Osteocyte (in vitro differentiated cells): Measurements from ENCODE around the gene MINDY2. TPM values are rescaled to one million over a fixed set of nuclear protein-coding genes. Genes with fewer than 3 reads are reported as not detected.
"Not testable (repeated sequence)": the region's sequence is repeated elsewhere in the genome, so short reads cannot be mapped to it uniquely, and the experiment has no call there.

Experiments
- DNase-seq: peaks from one replicate; pipeline ENCODE4 v3.0.0; 2021; ENCODE audit warnings: mixed read lengths; ENCODE audit not compliant: unreplicated experiment; ENCODE audit errors: extremely low spot score
- H3K27ac Mint-ChIP-seq: one replicate; pipeline ENCODE4 v1.8.0; 2021; ENCODE audit warnings: mild to moderate bottlenecking, mixed read lengths; ENCODE audit not compliant: unreplicated experiment
- H3K27me3 Mint-ChIP-seq: one replicate; pipeline ENCODE4 v1.8.0; 2021; ENCODE audit warnings: mixed read lengths; ENCODE audit not compliant: unreplicated experiment
- H3K36me3 Mint-ChIP-seq: one replicate; pipeline ENCODE4 v1.8.0; 2021; ENCODE audit warnings: mixed read lengths; ENCODE audit not compliant: unreplicated experiment
- H3K4me1 Mint-ChIP-seq: one replicate; pipeline ENCODE4 v1.8.0; 2021; ENCODE audit warnings: mixed read lengths; ENCODE audit not compliant: unreplicated experiment
- H3K4me3 Mint-ChIP-seq: one replicate; pipeline ENCODE4 v1.8.0; 2021; ENCODE audit warnings: mild to moderate bottlenecking, moderate library complexity, mixed read lengths; ENCODE audit not compliant: unreplicated experiment
- H3K9me3 Mint-ChIP-seq: one replicate; pipeline ENCODE4 v1.8.0; 2021; ENCODE audit warnings: mixed read lengths; ENCODE audit not compliant: unreplicated experiment
- total RNA-seq: library from RNA; stranded (reverse); gene quantifications from 2 replicates; pipeline ENCODE4 v1.2.1, GENCODE V29; 2021
- TF ChIP-seq, protein P1 (sequence below): fragments of 200-600 bp; sonication (generic); IDR thresholded peaks from 2 replicates; pipeline ENCODE4 v1.5.0; 2021; ENCODE audit warnings: antibody characterized with exemption, mild to moderate bottlenecking, moderate library complexity

The MINDY2 gene
- total RNA-seq, 1 donor from 2014 or later: 18.6 TPM

DNA sequence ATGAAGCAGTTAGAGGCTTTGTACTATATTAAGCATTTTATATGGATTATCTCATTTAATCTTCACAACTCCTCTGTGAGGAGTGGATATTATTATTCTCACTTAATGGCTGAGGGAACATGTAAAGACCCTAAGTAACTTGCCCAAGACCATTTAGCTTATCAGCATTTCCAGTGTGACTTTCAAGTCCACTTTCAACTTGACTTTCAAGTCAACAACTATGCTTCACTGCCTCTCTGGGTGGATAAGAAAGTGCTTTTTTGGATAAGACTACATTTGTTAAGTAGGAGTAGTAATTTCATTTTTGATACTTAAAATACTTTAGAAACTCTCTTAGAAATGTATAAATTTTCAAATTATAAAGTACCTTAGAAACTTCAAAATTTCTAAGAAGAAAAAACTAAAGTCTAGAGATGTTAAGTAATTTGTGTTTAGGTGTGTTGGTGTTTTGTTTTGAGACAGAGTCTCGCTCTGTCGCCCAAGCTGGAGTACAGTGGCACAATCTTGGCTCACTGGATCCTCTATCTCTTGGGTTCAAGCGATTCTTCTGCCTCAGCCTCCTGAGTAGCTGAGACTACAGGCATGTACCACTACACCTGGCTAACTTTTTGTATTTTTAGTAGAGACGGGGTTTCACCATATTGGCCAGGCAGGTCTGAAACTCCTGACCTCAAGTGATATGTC is 71.8 kb downstream of the MINDY2 start:
- no peaks in the 10 kb centered on the region for H3K9me3 Mint-ChIP-seq
- no peak overlapping the region for H3K27ac Mint-ChIP-seq
- no peak overlapping the region for H3K4me3 Mint-ChIP-seq
- TF ChIP-seq, protein P1, sequence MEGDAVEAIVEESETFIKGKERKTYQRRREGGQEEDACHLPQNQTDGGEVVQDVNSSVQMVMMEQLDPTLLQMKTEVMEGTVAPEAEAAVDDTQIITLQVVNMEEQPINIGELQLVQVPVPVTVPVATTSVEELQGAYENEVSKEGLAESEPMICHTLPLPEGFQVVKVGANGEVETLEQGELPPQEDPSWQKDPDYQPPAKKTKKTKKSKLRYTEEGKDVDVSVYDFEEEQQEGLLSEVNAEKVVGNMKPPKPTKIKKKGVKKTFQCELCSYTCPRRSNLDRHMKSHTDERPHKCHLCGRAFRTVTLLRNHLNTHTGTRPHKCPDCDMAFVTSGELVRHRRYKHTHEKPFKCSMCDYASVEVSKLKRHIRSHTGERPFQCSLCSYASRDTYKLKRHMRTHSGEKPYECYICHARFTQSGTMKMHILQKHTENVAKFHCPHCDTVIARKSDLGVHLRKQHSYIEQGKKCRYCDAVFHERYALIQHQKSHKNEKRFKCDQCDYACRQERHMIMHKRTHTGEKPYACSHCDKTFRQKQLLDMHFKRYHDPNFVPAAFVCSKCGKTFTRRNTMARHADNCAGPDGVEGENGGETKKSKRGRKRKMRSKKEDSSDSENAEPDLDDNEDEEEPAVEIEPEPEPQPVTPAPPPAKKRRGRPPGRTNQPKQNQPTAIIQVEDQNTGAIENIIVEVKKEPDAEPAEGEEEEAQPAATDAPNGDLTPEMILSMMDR: no peak
- peaks cover 18% of the 10 kb centered on the region for H3K36me3 Mint-ChIP-seq
- H3K27me3 Mint-ChIP-seq: no peaks in the 10 kb centered on the region
- no peak for DNase-seq
- H3K4me1 Mint-ChIP-seq: peaks cover 4% of the 10 kb centered on the region

DNA sequence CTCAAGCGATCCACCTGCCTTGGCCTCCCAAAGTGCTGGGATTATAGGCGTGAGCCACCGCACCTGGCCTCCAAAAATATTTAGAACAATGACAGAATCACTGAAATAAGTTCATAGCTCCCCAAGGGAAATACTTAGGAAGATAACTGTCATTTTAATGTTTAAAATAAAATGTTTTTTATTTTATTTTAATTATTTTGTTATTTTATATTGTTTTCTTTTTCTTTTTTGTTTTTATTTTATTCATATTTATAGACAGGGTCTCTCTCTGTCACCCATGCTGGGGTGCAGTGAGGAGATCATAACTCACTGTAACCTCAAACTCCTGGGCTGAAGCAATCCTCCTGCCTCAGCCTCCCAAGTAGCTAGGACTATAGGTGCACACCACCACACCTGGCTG is 80.1 kb downstream of the MINDY2 start:
- Mint-ChIP-seq H3K36me3 (peaks cover 26% of the 10 kb centered on the region), H3K4me1 (peaks cover 18% of the 10 kb centered on the region)
- H3K27me3 Mint-ChIP-seq, H3K4me3 Mint-ChIP-seq, DNase-seq, H3K9me3 Mint-ChIP-seq, H3K27ac Mint-ChIP-seq: not testable (repeated sequence)

DNA sequence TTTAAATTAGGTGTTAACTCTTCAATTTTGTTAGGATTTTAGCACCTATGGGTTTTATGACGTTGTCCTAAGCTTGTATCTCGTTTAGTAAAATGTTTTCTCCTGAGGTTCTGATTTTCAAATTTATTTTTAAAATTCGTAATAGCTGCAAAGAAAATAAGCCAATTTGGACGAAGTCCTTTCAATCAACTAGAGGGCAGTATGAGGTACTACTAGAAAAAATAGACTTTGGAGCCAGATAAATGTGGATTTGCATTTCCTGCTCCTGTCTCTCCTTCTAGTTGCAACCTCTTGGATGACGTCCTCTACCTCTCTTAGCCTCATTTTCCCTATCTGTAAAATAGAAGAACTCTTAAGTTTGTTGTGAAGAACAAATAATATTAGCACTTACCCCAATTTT is 81.2 kb downstream of the MINDY2 start:
- H3K4me3 Mint-ChIP-seq: no peak overlapping the region
- no peaks in the 10 kb centered on the region for H3K9me3 Mint-ChIP-seq
- peaks cover 25% of the 10 kb centered on the region for H3K36me3 Mint-ChIP-seq
- no peak for DNase-seq
- TF ChIP-seq, protein P1: no peak
- H3K27me3 Mint-ChIP-seq: no peaks in the 10 kb centered on the region
- no peak overlapping the region for H3K27ac Mint-ChIP-seq
- peaks cover 21% of the 10 kb centered on the region for H3K4me1 Mint-ChIP-seq

DNA sequence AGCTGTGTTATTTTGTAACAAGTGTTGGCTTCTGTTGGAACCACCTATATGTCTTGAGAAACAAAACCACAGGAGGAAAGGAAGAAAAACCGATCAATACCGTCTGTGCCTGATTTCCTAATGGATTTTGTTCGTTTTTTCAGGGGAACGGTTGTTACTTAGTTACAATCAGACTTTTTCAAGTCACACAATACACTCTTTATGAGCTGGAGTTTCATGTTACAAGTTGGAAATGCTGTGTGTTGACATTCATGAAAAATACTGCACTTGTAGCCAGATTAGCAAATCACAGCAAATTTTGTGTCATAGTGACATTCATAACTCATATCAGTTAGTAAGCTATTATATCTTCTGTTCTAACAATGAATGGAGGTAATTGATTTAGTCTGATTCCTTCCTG is 83.5 kb downstream of the MINDY2 start:
- peaks cover 21% of the 10 kb centered on the region for H3K4me1 Mint-ChIP-seq
- no peak overlapping the region for H3K27ac Mint-ChIP-seq
- H3K27me3 Mint-ChIP-seq: no peaks in the 10 kb centered on the region
- H3K36me3 Mint-ChIP-seq: peaks cover 21% of the 10 kb centered on the region
- TF ChIP-seq, protein P1: no peak
- DNase-seq: no peak
- H3K4me3 Mint-ChIP-seq: no peak overlapping the region
- no peaks in the 10 kb centered on the region for H3K9me3 Mint-ChIP-seq

DNA sequence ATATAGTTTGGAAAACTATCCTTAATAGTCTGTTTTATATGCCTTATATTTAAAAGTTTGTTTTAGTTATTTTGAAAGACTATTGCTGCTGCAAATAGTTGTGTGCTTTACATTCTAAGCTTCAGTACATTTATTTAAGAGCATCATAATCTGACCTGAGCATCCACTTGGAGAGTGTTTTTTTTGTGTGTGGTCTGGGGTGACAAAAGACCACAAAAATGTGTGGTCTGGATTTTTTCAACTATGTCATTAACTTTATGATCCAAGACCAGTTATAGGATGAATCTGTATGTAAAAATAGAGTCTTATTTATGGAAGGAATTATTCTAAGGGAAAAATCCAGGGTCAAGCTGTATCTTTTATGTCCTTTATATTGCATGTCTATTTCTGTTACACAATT is 85.0 kb downstream of the MINDY2 start:
- no peak for DNase-seq
- peak overlapping the region; percentile 7 for H3K27ac Mint-ChIP-seq
- no peak overlapping the region for H3K4me3 Mint-ChIP-seq
- peaks cover 16% of the 10 kb centered on the region for H3K4me1 Mint-ChIP-seq
- no peaks in the 10 kb centered on the region for H3K9me3 Mint-ChIP-seq
- TF ChIP-seq, protein P1: no peak
- H3K27me3 Mint-ChIP-seq: no peaks in the 10 kb centered on the region
- peaks cover 21% of the 10 kb centered on the region for H3K36me3 Mint-ChIP-seq

DNA sequence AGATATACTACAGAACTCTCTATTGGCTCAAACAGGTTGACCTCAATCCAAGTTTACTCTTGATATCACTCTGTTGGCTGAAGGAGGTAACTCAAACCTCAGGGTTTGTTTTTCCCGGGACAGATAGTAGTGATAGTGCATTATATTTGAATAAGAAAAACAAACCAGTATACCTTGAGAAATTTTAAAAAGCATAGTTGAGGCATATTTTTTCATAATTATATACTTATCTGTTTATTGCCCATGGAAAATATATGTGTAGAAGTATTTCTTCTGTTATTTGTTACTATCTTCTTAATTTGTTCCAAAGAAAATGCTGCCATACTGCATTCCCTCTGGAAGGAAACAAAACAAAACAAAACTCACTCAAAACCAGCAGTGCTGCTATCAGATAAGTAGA is 85.5 kb downstream of the MINDY2 start:
- not testable (repeated sequence) for H3K27me3 Mint-ChIP-seq, H3K27ac Mint-ChIP-seq, H3K9me3 Mint-ChIP-seq, H3K4me3 Mint-ChIP-seq, DNase-seq
- Mint-ChIP-seq H3K36me3 (peaks cover 20% of the 10 kb centered on the region), H3K4me1 (peaks cover 16% of the 10 kb centered on the region)
